ENCODE measurements around the gene MMP28. TPM values are rescaled to one million over a fixed set of nuclear protein-coding genes. Genes with fewer than 3 reads are reported as not detected.

Gene MMP28
- total and polyA plus RNA-seq, 12 donors, result 0.67 to 11.1 (median 4.6) TPM

GRCh38 chr17:35740997-35741931, 54.2 kb downstream of the MMP28 start:
- Histone ChIP-seq H3K27me3 (peaks cover 21% of the 10 kb centered on the region), H3K4me3 (peak overlapping the region in 1 of 4 donors; percentile 39), H3K9me3 (replicated peaks in 1 of 3) (no peaks in the 10 kb centered on the region), H3K27ac (no peak overlapping the region), H3K4me1 (replicated peaks in 1 of 2) (peaks cover 0 to 8% of the 10 kb centered on the region in 2 donors), H3K36me3 (replicated peaks in 1 of 2) (no peaks in the 10 kb centered on the region)
- WGBS, 4 donors, result 14 to 36% (median 25%) methylated on average over 5 to 73 of the region's 73 CpGs
- TF ChIP-seq, protein P1, sequence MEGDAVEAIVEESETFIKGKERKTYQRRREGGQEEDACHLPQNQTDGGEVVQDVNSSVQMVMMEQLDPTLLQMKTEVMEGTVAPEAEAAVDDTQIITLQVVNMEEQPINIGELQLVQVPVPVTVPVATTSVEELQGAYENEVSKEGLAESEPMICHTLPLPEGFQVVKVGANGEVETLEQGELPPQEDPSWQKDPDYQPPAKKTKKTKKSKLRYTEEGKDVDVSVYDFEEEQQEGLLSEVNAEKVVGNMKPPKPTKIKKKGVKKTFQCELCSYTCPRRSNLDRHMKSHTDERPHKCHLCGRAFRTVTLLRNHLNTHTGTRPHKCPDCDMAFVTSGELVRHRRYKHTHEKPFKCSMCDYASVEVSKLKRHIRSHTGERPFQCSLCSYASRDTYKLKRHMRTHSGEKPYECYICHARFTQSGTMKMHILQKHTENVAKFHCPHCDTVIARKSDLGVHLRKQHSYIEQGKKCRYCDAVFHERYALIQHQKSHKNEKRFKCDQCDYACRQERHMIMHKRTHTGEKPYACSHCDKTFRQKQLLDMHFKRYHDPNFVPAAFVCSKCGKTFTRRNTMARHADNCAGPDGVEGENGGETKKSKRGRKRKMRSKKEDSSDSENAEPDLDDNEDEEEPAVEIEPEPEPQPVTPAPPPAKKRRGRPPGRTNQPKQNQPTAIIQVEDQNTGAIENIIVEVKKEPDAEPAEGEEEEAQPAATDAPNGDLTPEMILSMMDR (IDR thresholded peaks at IDR 0.05), result no peak
- no peak for TF ChIP-seq POLR2A (IDR thresholded peaks at IDR 0.05)
- no peak for DNase-seq
- intact Hi-C loops (cut with DNase I), result loop anchor here in 1 of 2 donors (10.0 kb wide), 1 partner anchor 576 kb away; no protein-coding TSS in a partner anchor

GRCh38 chr17:35740216-35740615, 55.2 kb downstream of the MMP28 start:
- no peak overlapping the region for H3K4me3 ChIP-seq
- H3K36me3 ChIP-seq (replicated peaks in 1 of 2), result no peaks in the 10 kb centered on the region
- 69 to 92% (median 88%) methylated on average over 2 to 7 of the region's 7 CpGs for WGBS, 4 donors
- peaks cover 0 to 8% of the 10 kb centered on the region in 2 donors for H3K4me1 ChIP-seq (replicated peaks in 1 of 2)
- intact Hi-C loops (cut with DNase I), result loop anchor here in 1 of 2 donors (10.0 kb wide), 1 partner anchor 575 kb away; no protein-coding TSS in a partner anchor
- H3K9me3 ChIP-seq (replicated peaks in 1 of 3), result no peaks in the 10 kb centered on the region
- no peak overlapping the region for H3K27ac ChIP-seq
- H3K27me3 ChIP-seq, result peaks cover 21% of the 10 kb centered on the region
- no peak for DNase-seq
- TF ChIP-seq POLR2A (IDR thresholded peaks at IDR 0.05), result no peak
- TF ChIP-seq, protein P1 (IDR thresholded peaks at IDR 0.05), result no peak

GRCh38 chr17:35738519-35739133, 56.8 kb downstream of the MMP28 start:
- DNase-seq, result no peak
- WGBS, 4 donors, result 84 to 93% (median 87%) methylated on average over 5 of the region's 5 CpGs
- peaks cover 0 to 8% of the 10 kb centered on the region in 2 donors for H3K4me1 ChIP-seq (replicated peaks in 1 of 2)

GRCh38 chr17:35736236-35736635, 59.2 kb downstream of the MMP28 start:
- Histone ChIP-seq H3K27ac (no peak overlapping the region), H3K27me3 (peaks cover 9% of the 10 kb centered on the region), H3K36me3 (replicated peaks in 1 of 2) (no peaks in the 10 kb centered on the region), H3K9me3 (replicated peaks in 1 of 3) (no peaks in the 10 kb centered on the region), H3K4me1 (replicated peaks in 1 of 2) (peaks cover 2 to 6% of the 10 kb centered on the region in 2 donors), H3K4me3 (no peak overlapping the region)
- DNase-seq, result no peak
- WGBS, 4 donors, result 89 to 97% (median 94%) methylated on average over 3 to 5 of the region's 5 CpGs
- no peak for TF ChIP-seq POLR2A (IDR thresholded peaks at IDR 0.05)
- TF ChIP-seq, protein P1 (IDR thresholded peaks at IDR 0.05), result no peak
- intact Hi-C loops (cut with DNase I), result no loop called here

More at GRCh38 chr17:35738519-35739133, 56.8 kb downstream of the MMP28 start:
- no peak for TF ChIP-seq POLR2A (IDR thresholded peaks at IDR 0.05)
- TF ChIP-seq, protein P1 (IDR thresholded peaks at IDR 0.05), result no peak
- H3K4me3 ChIP-seq, result no peak overlapping the region
- no peaks in the 10 kb centered on the region for H3K36me3 ChIP-seq (replicated peaks in 1 of 2)
- intact Hi-C loops (cut with DNase I), result no loop called here
- no peak overlapping the region for H3K27ac ChIP-seq
- no peaks in the 10 kb centered on the region for H3K9me3 ChIP-seq (replicated peaks in 1 of 3)
- H3K27me3 ChIP-seq, result peaks cover 21% of the 10 kb centered on the region
